ENCODE measurements around the gene FOXD2.

DNA sequence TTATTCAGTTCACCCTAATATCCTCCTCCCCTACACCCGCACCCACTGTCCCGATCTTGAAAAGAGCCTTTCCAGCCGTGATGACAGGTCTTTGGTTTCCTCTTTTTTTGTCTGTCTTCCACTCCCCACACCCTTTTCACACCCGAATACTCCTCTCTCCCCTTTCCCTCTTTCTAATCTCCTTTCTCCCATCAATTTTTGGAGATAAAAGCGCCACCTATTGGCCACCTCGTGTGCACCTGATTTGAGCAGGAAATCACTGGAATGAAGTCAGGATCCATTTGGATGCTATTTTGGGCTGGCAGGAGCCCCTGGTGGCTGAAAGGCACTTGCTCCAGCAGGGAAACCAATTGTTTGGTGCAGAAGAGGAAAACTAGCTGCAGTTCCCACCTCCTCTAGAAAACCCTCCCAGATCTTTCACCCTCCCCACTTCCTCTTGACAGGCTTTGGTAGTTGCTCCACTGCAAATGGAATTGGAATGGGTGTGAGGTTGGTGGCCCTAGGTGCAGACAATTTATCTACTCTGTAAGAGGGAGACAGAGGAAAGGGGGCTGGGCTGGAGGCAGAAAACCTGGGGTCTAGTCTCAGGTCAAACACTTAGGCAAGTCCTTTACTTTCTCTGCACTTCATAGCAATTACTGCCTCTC lies 13.4 kb upstream of the FOXD2 start:
- TF ChIP-seq, protein P1, sequence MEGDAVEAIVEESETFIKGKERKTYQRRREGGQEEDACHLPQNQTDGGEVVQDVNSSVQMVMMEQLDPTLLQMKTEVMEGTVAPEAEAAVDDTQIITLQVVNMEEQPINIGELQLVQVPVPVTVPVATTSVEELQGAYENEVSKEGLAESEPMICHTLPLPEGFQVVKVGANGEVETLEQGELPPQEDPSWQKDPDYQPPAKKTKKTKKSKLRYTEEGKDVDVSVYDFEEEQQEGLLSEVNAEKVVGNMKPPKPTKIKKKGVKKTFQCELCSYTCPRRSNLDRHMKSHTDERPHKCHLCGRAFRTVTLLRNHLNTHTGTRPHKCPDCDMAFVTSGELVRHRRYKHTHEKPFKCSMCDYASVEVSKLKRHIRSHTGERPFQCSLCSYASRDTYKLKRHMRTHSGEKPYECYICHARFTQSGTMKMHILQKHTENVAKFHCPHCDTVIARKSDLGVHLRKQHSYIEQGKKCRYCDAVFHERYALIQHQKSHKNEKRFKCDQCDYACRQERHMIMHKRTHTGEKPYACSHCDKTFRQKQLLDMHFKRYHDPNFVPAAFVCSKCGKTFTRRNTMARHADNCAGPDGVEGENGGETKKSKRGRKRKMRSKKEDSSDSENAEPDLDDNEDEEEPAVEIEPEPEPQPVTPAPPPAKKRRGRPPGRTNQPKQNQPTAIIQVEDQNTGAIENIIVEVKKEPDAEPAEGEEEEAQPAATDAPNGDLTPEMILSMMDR (conservative IDR thresholded peaks at IDR 0.05; ENCODE audit: low read depth, low read length): peak; percentile 91
- TF ChIP-seq EZH2 (IDR thresholded peaks at IDR 0.05; ENCODE audit: borderline replicate concordance, low read depth, low read length, poor library complexity, severe bottlenecking): no peak
